GM12801 (cell line): Measurements from ENCODE around the gene YPEL2.

ENCODE experiments used
- TF ChIP-seq, protein P1 (sequence below): IDR thresholded peaks from one replicate; pipeline ENCODE4 v1.5.1; 2011; ENCODE audit warnings: control low read depth; ENCODE audit not compliant: insufficient read length; ENCODE audit errors: extremely low read depth

The YPEL2 gene

GRCh38 chr17:59365383-59365981 is 34.0 kb downstream of the YPEL2 start:
- TF ChIP-seq, protein P1, sequence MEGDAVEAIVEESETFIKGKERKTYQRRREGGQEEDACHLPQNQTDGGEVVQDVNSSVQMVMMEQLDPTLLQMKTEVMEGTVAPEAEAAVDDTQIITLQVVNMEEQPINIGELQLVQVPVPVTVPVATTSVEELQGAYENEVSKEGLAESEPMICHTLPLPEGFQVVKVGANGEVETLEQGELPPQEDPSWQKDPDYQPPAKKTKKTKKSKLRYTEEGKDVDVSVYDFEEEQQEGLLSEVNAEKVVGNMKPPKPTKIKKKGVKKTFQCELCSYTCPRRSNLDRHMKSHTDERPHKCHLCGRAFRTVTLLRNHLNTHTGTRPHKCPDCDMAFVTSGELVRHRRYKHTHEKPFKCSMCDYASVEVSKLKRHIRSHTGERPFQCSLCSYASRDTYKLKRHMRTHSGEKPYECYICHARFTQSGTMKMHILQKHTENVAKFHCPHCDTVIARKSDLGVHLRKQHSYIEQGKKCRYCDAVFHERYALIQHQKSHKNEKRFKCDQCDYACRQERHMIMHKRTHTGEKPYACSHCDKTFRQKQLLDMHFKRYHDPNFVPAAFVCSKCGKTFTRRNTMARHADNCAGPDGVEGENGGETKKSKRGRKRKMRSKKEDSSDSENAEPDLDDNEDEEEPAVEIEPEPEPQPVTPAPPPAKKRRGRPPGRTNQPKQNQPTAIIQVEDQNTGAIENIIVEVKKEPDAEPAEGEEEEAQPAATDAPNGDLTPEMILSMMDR, result no peak

GRCh38 chr17:59366040-59366757 is 34.7 kb downstream of the YPEL2 start:
- TF ChIP-seq, protein P1, result no peak

DNA sequence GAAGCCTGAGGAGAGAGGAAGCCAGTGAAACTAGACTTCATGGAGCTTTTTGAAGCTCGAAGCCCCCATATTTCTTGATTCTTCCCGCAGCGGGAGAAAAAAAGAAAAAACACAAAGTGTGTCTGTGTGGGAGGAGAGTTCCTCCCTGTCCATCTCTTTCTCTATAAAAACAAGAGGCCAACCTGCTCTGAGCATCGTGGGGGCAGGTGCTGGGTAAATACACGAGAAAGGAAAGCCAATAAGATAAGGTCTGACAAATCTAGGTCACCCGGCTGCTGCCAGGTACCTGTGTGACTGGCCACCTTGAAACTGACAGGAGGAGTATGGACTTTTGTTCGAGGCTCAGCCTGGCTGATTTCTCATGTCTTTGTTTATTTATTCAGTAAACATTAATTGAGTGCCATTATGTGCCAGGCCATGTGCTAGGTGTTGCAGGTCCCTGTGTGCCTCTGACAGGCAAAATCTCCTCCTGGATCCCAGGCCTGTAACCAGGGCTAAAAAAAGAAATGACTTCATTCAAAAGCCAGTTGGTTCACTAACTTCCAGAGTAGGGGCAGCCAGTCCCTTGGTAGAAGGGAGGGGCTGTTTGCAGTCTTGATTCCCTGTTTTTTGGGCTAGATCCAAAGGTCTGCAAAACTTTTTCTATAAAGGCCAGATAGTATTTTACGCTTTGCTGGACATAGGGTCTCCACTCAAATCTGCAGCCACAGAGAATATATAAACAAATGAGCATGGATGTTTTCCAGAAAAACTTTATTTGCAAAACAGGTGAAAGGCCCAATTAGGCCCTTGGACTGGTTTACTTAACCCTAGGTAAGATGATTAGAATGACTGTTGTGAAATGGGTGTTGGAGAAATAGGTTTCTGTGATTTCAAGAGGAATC is 35.6 kb downstream of the YPEL2 start:
- TF ChIP-seq, protein P1, result no peak

DNA sequence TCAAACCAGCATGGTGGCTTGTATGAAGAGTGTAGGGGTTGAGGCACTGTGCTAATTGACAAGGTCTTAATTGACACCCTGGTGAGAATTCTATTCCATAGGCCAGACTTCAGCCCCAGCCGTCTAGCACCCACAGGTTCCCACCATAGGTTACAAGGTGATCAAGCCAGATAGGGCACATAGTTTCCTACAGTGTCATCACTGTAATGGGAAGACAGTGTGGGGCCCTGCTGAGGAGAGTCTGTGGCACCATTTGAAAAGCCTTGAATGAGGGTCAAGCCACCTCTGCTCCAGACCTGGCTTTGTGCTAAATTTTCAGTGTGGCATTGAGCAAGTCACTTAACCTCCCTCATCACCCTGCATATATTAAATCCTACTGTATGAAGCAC is 36.2 kb downstream of the YPEL2 start:
- TF ChIP-seq, protein P1, result no peak

DNA sequence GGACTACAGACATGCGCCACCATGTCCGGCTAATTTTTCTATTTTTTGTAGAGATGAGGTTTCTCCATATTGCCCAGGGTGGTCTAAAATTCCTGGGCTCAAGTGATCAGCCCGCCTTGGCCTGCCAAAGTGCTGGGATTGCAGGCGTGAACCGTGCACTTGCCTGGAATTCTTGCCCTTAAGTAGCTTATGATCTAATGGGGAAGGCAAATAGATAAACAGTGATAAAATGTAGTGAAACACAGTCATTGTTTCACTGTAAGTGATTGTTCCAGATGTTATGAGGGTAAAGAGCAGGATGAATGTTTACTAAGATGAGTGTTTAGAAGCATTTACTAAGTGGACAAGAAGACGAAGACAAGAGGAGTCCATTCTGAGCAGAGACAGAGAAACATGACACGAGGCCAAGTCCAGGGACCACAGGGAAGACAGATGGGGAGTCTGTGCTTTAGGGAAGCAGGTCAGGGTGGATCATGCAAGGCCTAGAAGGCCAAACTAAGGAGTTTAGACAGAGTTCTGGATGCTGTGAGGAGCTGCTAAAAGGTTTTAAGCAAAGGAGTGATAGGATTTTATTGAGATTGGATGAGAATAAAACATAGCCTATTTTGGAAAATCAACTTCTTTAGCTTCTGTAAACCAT is 36.9 kb downstream of the YPEL2 start:
- TF ChIP-seq, protein P1, result no peak

DNA sequence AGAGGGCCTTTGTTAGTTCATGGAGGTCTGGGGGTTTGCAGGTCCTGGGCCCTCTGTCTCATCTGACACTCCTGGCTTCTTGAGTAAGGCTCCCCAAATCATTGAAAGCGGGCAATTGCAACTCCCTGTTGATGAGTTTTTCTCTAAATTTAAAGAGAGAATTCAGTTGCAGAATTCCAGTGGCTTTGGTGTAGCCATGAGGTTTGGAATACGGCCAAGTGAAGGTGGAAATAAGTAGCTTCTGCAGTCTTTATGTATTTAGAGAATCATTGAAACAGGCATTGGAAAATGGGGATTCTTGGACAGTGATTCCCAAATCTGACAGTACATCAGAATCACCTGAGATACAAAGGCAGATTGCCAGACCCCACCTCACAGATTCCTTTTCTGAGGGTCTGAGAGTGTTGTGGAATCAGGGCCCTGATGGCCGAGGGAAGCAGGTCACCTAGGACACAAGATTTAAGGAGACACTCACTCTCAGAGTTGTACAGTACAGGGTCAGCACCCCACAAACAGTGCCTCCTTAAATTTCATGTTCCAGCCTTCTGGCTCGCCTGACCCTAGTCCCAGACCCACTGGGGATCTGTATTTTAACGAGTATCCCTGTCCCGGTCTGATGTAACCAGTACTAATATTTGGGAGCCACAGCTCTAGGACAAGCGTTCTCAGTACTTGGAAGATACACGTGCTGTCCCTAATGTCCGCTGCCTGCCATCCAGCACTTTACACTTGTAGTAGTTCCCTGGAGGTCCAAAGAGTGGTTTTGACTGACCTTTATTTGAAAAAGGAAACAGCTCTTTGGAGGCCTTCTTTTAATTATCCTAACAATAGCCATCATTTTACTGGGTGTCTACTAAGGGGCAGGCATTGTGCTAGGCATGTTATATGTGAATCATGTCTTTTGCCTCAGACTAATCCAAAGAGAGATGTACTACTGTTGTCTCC is 37.8 kb downstream of the YPEL2 start:
- TF ChIP-seq, protein P1, result no peak
